Dedifferentiated amniotic fluid mesenchymal stem cell (primary cell): ENCODE measurements around the gene CDS2.
A peak's percentile ranks its signal among the peaks of the same experiment; 100 is the strongest.

Experiments
- DNase-seq: peaks from one replicate; pipeline ENCODE4 v3.0.0-alpha.2; 2016; ENCODE audit errors: extremely low spot score

The CDS2 gene

DNA sequence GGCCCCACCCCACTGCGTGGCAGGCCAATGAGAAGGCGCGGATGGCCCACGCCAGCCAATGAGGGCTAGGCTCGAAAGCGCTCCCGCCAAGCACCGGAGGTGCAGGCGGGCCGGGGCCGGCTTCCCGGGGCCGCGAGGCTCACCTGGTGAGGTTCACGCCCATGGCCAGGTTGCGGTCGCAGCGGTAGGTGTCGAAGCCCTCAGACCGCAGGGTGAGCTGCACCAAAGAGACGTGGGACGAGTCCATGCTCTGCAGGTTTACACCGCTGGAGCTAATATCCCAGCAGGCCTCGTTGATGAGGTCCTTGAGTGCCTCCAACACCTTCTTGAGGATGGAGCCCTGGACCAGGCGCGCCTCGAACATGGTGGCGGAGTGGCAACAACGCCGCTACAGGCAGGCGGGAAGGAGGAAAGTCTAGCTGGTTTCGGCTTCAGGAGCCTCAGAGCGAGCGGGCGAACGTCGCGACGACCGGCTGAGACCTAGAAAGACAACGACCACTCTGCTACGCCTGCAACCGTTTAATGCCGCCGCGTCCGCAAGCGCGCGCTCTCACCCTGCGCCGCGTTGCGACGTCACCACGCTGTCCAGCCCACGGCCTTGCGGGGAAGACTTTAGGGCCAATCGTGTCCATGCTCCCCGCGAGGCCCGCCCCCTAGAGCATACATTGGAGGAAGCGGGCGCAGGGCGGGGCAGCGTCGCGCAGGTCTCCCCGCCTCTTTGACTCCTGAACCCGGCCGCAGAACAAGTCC is 7.2 kb upstream of the CDS2 start, which contains the start of gene PCNA:
PCNA (minus strand) TSS at position 524 of the 750 bp plus-strand sequence; CDS start at position 364, 160 bp downstream.
- DNase-seq, result peak; percentile 93

DNA sequence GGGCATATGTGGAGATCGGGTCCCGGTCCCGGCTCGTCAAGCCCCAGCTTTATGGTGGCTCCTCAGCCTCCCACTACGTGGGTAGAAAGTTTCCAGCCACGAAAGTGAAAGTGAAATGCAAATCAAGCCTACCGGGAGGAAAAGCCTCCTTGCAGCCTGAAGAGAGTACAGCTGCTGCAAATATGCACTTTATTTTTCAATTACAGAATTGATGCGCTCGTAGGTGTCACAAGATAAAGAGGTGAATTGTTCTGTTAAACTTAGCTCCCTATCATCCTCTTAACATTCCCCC is 6.7 kb upstream of the CDS2 start:
- no peak for DNase-seq

GRCh38 chr20:5122873-5123260 is 3.9 kb upstream of the CDS2 start:
- no peak for DNase-seq

DNA sequence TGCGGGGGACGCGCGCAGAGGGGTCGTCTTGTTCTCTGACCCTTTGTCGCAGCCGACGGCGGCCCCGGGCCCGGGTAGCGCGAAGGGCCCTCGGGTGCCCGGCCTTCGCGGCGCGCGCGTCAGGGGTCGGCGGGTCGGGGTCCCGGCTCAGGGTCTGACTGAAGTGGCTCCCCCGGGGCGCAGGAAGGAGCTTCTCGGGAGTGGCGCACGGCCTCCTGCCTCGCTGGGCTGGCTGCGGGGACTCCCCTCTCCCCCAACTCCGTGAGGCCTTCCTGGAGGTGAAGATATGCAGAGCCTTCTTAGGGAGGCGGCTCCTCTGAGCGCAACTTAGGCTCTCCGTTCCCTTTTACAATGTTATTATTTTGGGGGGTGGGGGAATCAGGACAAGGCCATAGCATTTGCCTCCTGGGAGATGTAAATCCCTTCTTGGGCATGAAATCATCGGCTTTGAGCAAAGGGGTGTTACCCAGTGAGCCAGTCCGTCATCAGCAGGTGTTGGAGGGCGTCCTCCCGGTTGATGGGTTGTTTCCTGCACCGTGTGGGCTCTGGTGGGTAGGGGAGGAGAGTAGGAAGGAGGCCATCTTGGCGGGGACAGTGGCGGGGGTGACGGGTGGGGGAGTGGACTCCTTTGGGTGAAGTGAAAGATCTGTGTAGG is 523 bp downstream of the CDS2 start:
- no peak for DNase-seq

GRCh38 chr20:5127859-5128424 is 1.1 kb downstream of the CDS2 start:
- DNase-seq, result no peak

- no peak for DNase-seq
These were observed 2.1 kb downstream of the CDS2 start for GRCh38 chr20:5128886-5129285.

GRCh38 chr20:5131502-5131901 is 4.7 kb downstream of the CDS2 start:
- DNase-seq, result no peak

GRCh38 chr20:5133998-5134397 is 7.2 kb downstream of the CDS2 start:
- no peak for DNase-seq

- DNase-seq, result no peak
These were observed 8.7 kb downstream of the CDS2 start for GRCh38 chr20:5135363-5136012.

DNA sequence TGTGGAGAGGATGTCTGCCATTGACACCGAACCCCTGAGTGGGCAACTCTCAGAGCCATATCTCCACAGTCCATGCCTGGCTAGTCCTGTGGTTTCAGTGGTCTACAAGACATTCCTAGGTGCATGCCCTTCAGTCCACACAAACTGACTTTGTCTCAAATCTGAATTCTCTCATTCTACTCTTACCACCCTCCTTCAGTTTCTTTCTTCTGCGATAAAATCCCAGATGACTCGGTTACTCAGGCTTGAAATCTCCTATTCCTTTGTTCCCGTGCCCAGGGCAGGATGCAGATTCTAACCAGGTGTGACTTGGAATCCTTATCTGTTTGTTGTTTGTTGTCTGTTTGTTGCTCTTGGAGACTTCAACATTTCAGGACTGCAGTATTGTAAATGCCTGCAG is 9.3 kb downstream of the CDS2 start:
- no peak for DNase-seq

GRCh38 chr20:5140195-5140594 is 13.4 kb downstream of the CDS2 start:
- no peak for DNase-seq

DNA sequence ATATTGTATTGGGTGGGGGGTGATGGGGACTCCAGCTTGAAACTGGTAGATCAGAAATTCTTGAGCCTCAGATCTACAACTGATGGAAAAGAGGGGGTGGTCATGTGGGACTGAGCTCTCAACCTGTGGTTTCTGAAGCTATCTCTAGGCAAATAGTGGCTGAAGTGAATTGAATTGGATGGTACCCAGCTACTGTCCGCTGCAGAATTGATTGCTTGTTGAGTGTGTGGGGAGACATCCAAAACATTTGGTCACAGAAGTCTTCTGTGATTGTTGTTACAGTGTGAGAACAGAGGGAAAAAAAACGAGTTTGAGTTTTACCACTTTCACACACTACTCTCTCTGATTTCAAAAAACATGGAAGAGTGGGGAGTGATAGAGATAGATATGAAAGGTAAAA is 14.8 kb downstream of the CDS2 start:
- DNase-seq, result no peak

DNA sequence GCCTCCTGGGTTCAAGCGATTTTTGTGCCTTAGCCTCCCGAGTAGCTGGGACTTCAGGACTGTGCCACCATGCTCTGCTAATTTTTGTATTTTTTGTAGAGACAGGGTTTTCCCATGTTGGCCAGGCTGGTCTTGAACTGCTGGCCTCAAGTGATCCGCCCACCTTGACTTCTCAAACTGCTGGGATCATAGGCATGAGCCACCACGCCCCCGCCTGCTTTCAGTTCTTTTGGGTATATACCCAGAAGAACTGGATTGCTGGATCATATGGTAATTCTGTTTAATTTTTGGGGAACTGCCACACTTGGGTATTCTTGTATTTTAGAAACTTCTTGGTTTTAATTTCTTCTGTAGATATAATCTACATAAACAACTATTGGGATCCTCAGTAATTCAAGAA is 17.0 kb downstream of the CDS2 start:
- no peak for DNase-seq

DNA sequence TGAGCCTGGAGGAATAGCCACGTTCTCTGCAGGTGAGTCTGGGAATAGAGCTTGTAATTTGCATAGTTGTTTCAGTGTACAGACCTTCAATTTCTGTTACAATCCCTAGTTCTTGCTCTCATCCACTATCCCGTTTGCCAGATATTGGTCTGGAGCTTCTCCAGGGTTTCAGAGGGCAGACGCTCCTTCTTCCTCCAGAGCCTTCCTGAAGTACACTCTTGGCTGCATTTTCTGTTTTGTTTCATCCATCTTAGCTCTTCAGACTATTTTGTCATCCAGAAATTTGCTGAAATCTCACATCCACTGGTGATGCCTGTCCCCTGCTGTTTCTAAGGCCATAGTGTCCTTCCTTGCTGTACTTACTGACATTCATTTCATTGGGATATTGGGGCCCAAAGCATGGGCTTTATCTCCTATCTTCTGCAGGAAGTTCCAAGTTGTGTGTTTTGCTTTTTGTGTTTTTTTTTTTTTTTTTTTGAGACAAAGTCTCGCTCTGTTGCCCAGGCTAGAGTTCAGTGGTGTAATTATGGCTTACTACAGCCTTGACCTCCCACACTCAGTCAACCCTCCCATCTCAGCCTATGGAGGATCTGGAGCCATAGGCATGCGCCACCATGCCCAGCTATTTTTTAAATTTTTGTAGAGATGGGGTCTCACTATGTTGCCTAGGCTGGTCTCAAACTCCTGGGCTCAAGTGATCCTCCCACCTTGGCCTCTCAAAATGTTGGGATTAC is 18.7 kb downstream of the CDS2 start:
- DNase-seq, result no peak

GRCh38 chr20:5146099-5146668 is 19.4 kb downstream of the CDS2 start:
- DNase-seq, result no peak

DNA sequence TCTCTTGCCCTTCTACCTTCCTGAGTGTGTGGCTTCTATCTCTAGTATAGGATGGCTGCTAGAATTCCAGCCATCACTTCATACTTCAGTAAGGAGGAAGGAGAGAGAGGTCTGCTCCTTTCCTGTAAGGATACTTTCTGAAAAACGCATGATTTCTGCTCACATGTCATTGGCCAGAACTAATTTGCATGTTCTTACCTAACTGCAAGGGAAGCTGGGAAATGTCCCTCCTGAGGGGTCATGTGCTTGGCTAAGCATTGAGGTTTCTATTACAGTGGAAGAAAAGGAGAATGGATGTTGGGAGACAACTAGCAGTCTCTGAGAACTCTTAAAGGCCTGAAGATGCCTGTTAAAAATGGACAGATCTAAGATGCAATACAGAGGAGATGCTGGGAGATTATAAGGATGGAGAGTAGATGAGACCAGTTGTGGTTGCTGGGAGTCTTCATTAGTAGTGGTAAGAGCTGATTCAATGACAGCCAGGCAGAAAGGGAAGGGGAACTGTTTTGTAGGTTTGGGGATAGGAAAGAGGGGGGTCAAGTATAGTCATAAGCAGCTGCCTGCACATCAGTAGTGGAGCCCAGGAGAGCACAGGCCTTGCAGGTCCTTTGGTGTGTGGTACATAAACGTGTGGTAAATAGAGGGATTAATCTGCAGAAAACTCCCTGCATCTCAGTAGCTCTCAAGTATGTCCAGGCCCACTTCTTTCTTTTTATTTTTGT is 20.2 kb downstream of the CDS2 start:
- DNase-seq, result no peak

GRCh38 chr20:5148581-5148980 is 21.8 kb downstream of the CDS2 start:
- DNase-seq, result no peak

DNA sequence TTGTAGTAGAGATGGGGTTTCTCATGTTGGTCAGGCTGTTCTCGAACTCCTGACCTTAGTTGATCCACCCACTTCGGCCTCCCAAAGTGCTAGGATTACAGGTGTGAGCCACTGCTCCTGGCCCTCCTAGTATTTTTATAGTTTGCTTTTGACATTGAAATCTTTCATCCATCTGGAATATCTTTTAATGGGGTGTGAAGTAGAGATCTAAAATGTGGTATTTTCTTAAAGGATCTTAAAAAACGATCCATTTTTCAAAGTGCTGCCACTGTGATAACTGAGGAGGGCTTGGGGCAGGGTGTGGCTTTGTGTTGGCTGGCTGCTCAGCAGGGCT is 23.1 kb downstream of the CDS2 start:
- no peak for DNase-seq

- DNase-seq, result no peak
These were observed 23.6 kb downstream of the CDS2 start for GRCh38 chr20:5150226-5151076.

- no peak for DNase-seq
These were observed 26.3 kb downstream of the CDS2 start for GRCh38 chr20:5153152-5153467.
